GM15510 (cell line): ENCODE results near the gene COL23A1.

Experiments used
- POLR2A ChIP-seq: IDR thresholded peaks from 3 replicates; pipeline ENCODE4 v1.6.1; 2011; ENCODE audit warnings: borderline replicate concordance; ENCODE audit not compliant: insufficient read length; ENCODE audit errors: extremely low read depth

The COL23A1 gene

DNA sequence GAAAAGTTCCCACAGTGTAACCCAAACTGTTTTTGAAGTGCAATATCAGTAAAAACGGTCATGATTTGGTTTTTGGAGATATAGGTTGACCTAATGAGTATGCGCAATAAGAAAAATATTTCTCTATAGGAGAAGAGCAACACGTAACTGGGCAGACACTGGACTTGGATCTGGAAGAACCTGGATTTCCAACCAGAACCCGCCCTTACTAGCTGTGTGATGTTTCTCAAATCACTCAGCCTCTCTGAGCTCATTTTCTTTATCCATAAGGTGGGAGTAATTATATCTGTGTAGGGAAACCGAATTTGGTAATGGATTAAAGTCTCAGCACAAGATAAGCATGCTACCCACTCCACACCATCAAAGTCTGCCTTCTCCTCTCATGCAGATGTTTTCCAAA lies 169.1 kb downstream of the COL23A1 start:
- TF ChIP-seq POLR2A: no peak

DNA sequence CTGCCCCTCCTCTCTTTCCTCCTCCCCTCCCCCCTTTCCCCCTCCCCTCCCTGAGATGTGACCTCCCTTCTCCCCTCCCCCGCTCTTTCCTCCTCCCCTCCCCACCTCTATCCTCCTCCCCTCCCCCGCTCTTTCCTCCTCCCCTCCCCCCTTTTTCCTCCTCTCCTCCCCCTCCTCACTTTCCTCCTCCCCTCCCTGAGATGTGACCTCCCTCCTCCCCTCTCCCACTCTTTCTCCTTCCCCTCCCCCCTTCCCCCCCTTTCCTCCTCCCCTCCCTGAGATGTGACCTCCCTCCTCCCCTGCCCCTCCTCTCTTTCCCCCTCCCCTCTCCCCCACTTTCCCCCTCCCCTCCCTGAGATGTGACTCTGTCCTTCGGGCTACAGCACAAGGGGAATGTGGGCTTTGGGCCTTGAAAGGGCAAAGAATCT lies 169.8 kb downstream of the COL23A1 start:
- TF ChIP-seq POLR2A: no peak

DNA sequence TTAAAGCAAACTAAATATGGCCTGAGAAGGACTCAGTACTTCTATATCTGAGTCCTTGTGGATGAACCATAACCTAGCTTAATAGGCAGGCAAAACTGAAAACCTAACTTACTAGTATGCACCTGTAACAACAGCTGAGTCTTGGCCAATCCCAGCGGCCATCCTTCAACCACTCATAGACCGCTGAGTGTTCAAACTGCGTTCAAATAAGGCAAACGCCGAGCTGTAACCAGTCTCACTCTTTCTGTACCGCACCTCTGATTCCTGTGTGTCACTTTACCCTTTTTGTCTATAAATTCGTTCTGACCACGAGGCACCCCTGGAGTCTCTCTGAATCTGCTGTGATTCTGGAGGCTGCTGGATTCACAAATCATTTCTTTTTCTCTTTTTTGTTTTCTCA lies 170.5 kb downstream of the COL23A1 start:
- no peak for TF ChIP-seq POLR2A

DNA sequence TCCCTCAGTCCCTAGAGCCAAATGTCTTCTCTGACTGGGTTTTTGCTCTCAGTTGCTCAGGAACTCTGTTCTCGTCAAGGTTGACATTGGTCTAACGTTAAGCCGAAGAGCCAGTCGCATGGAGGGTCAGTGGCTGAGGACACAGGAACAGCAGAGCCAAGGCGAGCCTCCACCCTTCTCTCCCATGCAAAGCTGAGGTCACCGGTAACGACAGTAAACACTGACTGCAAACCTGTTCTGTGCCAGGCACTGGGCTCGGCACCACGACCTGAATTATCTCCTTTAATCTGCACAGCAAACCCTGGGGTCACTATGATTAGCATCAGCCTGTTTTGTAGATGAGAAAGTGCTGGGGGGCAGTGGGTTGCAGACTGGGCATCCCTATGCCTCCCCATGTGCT lies 171.0 kb downstream of the COL23A1 start:
- TF ChIP-seq POLR2A: no peak

DNA sequence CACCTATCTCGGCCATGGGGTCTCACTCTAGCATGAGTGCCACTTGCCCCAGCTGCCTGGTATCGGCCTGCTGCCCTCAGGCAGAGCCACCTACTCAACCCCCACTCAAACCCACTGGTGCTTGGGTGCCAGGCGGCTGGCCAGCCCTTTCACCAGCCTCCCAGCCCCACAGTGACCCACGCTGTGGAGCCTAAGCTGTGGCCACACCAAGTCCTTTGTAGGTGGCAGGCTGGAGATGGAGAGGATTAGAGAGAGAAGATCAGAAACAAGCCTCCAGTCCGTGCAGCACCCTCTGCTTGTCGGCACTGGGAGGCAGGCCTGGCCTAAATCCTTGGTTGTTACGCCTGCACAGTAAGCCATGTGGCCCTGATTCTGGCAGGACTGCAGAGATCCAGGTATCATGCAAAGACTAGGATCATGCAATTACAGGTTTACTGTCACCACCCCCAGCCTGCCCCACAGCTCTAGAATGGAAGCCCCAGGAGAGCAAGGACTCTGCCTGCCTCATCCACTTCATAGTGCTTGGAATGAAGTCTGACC lies 171.7 kb downstream of the COL23A1 start:
- TF ChIP-seq POLR2A: no peak

DNA sequence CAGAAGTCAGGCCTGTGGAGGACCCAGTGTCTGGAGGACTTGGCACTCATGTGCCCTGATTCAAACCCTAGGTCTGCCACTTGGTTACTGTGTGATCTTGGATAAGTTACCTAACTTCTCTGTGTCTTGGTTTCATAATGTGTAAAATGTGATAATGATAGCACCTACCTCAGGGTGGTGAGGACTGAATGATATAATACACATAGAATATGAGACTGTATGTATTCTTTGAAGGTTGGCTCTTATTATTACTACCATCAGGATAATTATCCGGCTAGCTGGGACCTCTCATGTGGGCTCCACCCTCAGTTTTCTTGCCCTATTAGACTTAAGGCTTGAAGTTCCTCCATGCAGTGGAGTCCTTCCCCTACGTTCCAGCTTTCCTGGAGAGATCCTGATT lies 172.2 kb downstream of the COL23A1 start:
- TF ChIP-seq POLR2A: no peak

DNA sequence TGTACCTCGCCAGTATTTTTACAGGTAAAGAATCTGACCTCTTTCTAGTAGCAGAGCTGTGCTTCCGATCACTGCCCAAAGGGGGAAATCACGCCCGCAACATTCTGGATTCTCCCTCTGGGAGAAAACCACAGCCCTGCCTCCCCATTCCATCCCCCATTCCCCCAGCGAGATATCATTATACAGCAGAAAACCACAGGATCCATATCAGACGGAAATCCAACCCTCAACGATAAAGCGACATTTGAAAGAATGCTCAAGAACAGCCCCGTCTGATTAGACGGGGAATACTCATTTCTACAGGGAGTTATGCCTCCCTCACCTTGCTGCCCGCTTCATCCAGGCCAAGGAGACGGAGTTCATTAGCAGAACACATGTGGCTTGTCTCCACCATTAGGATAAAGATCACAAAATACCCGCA lies 172.8 kb downstream of the COL23A1 start:
- TF ChIP-seq POLR2A: no peak

DNA sequence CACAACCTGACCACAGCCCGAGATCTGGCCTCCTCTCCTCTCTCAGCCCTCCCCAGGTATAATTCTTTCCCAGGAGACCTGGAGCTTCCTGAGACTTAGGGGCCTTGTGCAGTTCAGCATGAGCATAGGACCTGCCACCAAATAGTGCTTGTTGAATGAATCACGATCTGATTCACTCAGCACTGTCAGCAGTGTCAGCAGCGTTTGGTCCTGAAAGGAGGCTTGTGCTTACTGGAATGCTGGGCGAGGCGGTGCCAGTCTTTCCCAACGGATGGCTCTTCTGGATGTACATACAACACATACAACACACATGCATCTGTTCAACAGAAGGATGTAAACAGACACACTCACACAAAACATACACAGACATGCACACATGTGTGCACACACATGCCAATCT lies 173.3 kb downstream of the COL23A1 start:
- no peak for TF ChIP-seq POLR2A

DNA sequence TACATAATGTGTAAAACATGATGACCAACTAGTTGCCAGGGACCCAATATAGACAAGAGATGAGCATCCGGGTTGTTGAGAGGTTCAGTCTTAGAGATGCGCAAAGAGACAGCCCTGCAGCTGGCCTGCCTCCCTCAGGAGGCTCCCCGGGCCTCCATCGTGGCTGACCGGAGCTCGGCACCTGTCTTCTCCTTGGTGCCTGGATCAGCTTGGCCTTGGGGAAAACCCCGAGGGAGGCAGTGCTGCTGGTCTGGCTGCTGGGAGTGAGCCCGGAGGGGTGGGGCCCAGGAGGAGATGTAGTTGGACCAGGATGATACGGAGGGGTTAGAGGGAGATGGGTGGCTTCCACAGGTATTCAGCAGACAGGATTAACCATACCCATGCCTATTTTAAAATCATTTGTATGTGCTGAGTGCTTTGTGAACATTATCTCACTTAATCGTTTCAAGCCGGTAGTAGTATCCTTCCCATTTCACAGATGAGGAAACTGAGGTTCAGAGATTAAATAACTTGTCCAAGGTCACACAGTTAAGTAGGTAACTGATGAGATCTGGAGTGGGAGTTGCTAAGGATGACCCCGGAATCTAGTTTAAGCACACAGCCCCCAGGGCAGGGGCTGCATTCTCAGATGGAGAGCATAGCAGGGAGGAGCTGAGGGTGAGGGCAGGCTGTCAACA lies 173.8 kb downstream of the COL23A1 start:
- no peak for TF ChIP-seq POLR2A

DNA sequence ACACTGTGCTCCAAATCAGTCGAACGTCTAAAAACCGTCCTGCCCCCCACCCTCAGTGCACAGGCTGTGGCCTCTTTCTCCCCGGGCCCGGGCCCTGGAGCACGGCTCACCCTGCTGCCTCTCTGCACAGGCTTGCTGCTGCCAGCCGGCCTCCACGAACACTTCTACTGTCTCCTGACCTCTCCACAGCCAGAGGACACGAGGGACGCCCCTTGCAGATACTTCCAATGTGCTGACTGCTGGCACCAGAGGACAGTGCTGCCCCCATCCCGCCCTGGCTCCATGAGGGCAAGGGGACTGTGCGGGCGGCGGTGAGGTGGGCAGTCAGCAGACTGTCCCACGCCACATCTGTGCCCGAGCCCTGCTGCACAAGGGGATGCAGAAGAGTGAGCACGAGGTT lies 174.8 kb downstream of the COL23A1 start:
- TF ChIP-seq POLR2A: no peak

DNA sequence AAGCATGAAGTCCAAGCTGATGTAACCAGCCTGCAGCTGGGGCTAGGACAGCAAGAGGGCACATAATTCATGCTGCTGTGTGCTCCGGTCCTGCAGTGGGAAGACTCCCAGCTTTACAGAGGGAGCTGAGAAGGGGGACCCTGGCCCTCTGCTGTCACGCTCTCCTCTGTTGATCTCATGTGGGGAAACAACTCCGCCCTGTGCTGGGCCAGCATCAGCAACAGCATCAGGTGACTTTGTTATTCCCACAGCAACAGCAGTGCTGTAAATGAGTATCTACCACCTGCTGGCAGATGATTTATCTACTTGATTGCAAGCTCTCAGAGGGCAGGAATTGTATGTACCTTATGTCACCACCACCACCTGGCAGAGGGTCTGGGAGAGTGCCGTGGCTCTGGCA lies 176.2 kb downstream of the COL23A1 start:
- no peak for TF ChIP-seq POLR2A

DNA sequence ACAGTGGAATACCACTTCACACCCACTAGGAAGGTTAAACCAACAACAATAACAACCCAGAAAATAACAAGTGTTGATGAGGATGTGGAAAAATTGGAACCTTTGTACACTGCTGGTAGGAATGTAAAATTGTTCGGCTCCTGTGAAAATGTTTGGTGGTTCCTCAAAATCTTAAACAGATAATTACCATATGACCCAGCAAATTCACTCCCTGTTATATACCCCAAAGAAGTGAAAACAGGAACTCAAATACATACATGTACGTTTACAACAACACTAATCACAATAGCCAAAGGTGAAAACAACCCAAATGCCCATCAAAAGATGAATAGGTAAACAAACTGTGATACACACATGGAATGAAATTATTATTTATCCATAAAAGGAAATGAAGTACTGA lies 179.1 kb downstream of the COL23A1 start:
- TF ChIP-seq POLR2A: no peak

DNA sequence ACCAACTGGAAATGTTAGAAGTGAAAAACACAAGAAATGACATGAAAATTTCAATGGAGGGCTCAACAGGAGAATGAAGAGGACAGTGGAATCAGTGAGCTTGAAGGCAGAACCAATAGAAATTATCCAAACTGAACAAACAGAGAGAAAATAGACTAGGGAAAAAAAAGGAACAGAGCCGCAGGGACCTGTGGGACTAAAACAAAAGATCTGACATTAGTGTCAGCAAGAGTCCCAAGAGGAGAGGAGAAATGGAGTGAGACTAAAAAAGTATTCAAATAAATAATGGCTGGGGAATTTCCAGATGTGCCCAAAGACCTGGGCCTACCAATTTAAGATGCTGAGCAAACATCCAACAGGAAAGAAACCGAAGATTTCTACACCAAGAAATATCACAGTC lies 182.5 kb downstream of the COL23A1 start:
- no peak for TF ChIP-seq POLR2A

DNA sequence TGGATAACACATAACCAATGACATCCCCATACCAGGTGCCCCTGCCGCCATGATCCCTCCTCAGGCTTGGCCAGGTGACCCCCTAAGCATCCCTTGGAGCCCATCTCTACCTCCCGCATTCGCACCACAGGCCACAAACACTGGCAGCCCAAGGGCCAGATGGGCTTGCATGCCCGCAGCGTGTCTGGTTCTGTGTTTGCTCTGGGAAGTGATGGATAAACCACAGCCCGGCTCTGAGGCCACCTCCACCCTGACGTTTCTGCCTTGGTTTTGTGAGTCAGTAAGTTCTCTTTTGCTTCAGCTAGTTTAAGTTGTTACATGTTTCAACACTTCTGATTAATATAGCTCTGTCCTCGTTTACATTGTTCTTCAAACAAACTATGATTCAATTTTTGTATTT lies 185.2 kb downstream of the COL23A1 start:
- TF ChIP-seq POLR2A: no peak

DNA sequence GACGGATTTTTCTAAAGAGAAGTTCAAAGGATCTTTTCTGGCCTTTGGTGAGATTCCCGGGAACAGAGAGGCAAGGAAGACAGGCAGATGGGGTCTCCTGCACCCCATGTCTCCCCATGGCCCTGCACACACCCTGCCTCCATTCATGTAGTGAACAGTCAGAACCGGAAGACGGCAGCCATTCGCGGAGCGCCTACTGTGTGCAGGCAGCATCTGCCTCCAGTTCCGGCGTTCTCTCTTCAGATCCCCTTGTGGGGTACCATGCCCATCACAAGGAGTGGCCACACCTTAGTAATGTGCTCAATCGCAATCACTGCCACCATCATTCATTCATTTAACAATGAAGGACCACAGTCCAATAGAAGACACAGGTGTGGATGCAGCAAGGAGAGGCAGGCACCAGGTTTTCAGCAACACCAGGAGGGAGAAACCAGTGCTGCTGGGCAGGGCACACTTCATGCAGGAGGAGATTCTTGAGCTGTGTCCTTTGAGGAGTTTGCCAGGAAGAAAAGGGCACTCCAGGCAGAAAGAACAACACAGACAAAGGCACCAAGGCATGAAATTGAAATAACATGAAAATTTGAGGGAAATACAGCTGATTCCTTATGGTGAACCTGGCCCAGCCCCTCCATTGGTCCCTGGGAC lies 186.1 kb downstream of the COL23A1 start:
- no peak for TF ChIP-seq POLR2A

DNA sequence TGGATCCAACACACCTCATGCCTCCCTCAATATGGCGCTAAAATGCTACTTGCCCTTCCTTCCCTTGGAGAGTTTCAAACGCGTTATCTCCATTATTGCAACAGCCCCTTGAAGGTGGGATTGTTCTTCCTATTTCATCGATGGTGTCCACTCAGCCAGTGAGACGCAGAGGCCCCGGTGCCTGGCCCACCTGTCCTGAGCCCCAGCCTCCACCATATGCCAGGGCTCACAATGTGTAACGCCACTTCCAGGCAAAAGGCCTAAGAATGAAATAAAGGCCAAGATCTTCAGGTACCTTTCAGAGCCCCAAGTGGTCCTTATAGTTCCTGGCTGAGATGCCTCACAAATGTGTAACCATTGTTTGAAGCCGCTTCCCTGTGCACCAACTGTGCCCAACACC lies 186.8 kb downstream of the COL23A1 start:
- no peak for TF ChIP-seq POLR2A
